Loucy (cell line): Measurements from ENCODE around the gene INO80B.

Experiments
- H2AFZ ChIP-seq: fragments of 200-600 bp; sonication (generic); 2 replicates; pipeline ENCODE4 v1.6.0; 2016; ENCODE audit warnings: antibody characterized with exemption, mild to moderate bottlenecking, low read length, moderate library complexity
- H3F3A ChIP-seq: fragments of 200-600 bp; 2 replicates; pipeline ENCODE4 v1.6.0; 2016; ENCODE audit warnings: antibody characterized with exemption, low read depth, mild to moderate bottlenecking
- H3K27me3 ChIP-seq: fragments of 200-600 bp; sonication (generic); 2 replicates; pipeline ENCODE4 v1.6.1; 2014; ENCODE audit warnings: low read length, mild to moderate bottlenecking; ENCODE audit not compliant: insufficient read depth, poor library complexity, severe bottlenecking
- H3K36me3 ChIP-seq: fragments of 200-600 bp; sonication (generic); 2 replicates; pipeline ENCODE4 v1.6.1; 2016; ENCODE audit warnings: low read length; ENCODE audit not compliant: insufficient read depth
- H3K4me1 ChIP-seq: fragments of 200-600 bp; sonication (generic); 2 replicates; pipeline ENCODE4 v1.5.1; 2014; ENCODE audit warnings: low read length, mild to moderate bottlenecking; ENCODE audit not compliant: insufficient read depth, poor library complexity, severe bottlenecking
- H3K4me2 ChIP-seq: fragments of 200-600 bp; sonication (generic); 2 replicates; pipeline ENCODE4 v1.6.0; 2014; ENCODE audit warnings: antibody characterized with exemption, low read length, low read depth, mild to moderate bottlenecking; ENCODE audit not compliant: poor library complexity, severe bottlenecking
- H3K4me3 ChIP-seq: fragments of 200-600 bp; sonication (generic); 2 replicates; pipeline ENCODE4 v1.5.1; 2014; ENCODE audit warnings: low read length, mild to moderate bottlenecking, mixed read lengths; ENCODE audit not compliant: poor library complexity, severe bottlenecking
- H3K79me2 ChIP-seq: fragments of 200-600 bp; sonication (generic); 2 replicates; pipeline ENCODE4 v1.6.1; 2014; ENCODE audit warnings: low read length; ENCODE audit not compliant: insufficient read depth
- H3K9ac ChIP-seq: fragments of 200-600 bp; sonication (generic); 2 replicates; pipeline ENCODE4 v1.6.0; 2014; ENCODE audit warnings: mild to moderate bottlenecking, low read depth, low read length, moderate library complexity; ENCODE audit not compliant: poor library complexity, severe bottlenecking
- H3K9me2 ChIP-seq: fragments of 200-600 bp; sonication (generic); replicated peaks from 2 replicates; pipeline ENCODE4 v1.6.1; 2016; ENCODE audit warnings: low read depth, low read length, mixed read lengths
- H3K9me3 ChIP-seq: fragments of 200-600 bp; sonication (generic); 2 replicates; pipeline ENCODE4 v1.6.1; 2014; ENCODE audit warnings: mild to moderate bottlenecking, antibody characterized with exemption, low read length, low read depth; ENCODE audit not compliant: insufficient read depth
- H4K20me1 ChIP-seq: fragments of 200-600 bp; sonication (generic); 2 replicates; pipeline ENCODE4 v1.6.0; 2014; ENCODE audit warnings: antibody characterized with exemption, low read length, mild to moderate bottlenecking; ENCODE audit not compliant: insufficient read depth, poor library complexity, severe bottlenecking
- CTCF ChIP-seq: fragments of 200-600 bp; sonication (generic); conservative IDR thresholded peaks from 2 replicates; pipeline ENCODE4 v1.5.1; 2014; ENCODE audit warnings: mild to moderate bottlenecking, antibody characterized with exemption, low read length
- EZH2phosphoT487 ChIP-seq: fragments of 200-600 bp; IDR thresholded peaks from 2 replicates; pipeline ENCODE4 v1.6.1; 2018; ENCODE audit warnings: antibody characterized with exemption, mild to moderate bottlenecking, moderate library complexity, borderline replicate concordance

The INO80B gene

GRCh38 chr2:74438248-74438647 is 16.6 kb upstream of the INO80B start:
- peak overlapping the region; percentile 92 for H3K9ac ChIP-seq
- H4K20me1 ChIP-seq: peaks cover 2% of the 10 kb centered on the region
- H3K27me3 ChIP-seq: no peaks in the 10 kb centered on the region
- peaks cover 24% of the 10 kb centered on the region; the same call in 1 of the 2 replicates for H3K79me2 ChIP-seq
- TF ChIP-seq CTCF: no peak
- peaks cover 39% of the 10 kb centered on the region for H3K4me1 ChIP-seq
- peak overlapping the region; percentile 80 for H3K4me3 ChIP-seq
- no peak overlapping the region for H2AFZ ChIP-seq
- H3K9me3 ChIP-seq: no peaks in the 10 kb centered on the region
- H3K36me3 ChIP-seq: no peaks in the 10 kb centered on the region
- no peaks in the 10 kb centered on the region for H3K9me2 ChIP-seq
- peak overlapping the region; percentile 99 for H3K4me2 ChIP-seq
- no peaks in the 10 kb centered on the region for H3F3A ChIP-seq

- no peaks in the 10 kb centered on the region for H3K36me3 ChIP-seq
Observed at GRCh38 chr2:74439373-74439772, 15.5 kb upstream of the INO80B start.

GRCh38 chr2:74439803-74440377 is 15.0 kb upstream of the INO80B start:
- Histone ChIP-seq H3K79me2 (peaks cover 24% of the 10 kb centered on the region; the same call in 1 of the 2 replicates), H4K20me1 (peaks cover 2% of the 10 kb centered on the region), H3F3A (no peaks in the 10 kb centered on the region), H3K27me3 (no peaks in the 10 kb centered on the region), H3K4me2 (peak overlapping the region; percentile 99), H3K4me1 (peaks cover 39% of the 10 kb centered on the region), H3K9me2 (no peaks in the 10 kb centered on the region), H3K9me3 (no peaks in the 10 kb centered on the region), H3K36me3 (no peaks in the 10 kb centered on the region), H3K9ac (peak overlapping the region; percentile 92), H3K4me3 (peak overlapping the region; percentile 80), H2AFZ (peak overlapping the region; percentile 84)
- TF ChIP-seq EZH2phosphoT487: no peak
- no peak for TF ChIP-seq CTCF

More at GRCh38 chr2:74439373-74439772, 15.5 kb upstream of the INO80B start:
- Histone ChIP-seq H3K9me2 (no peaks in the 10 kb centered on the region), H2AFZ (no peak overlapping the region), H3K9me3 (no peaks in the 10 kb centered on the region), H3K27me3 (no peaks in the 10 kb centered on the region), H3K9ac (peak overlapping the region; percentile 92), H3K4me3 (peak overlapping the region; percentile 80), H4K20me1 (peaks cover 2% of the 10 kb centered on the region), H3K4me1 (peaks cover 39% of the 10 kb centered on the region), H3F3A (no peaks in the 10 kb centered on the region), H3K4me2 (peak overlapping the region; percentile 99), H3K79me2 (peaks cover 24% of the 10 kb centered on the region; the same call in 1 of the 2 replicates)
- no peak for TF ChIP-seq CTCF
- TF ChIP-seq EZH2phosphoT487: no peak
